ENCODE results near the gene WNT8B. TPM values are rescaled to one million over a fixed set of nuclear protein-coding genes. Genes with fewer than 3 reads are reported as not detected.

Gene WNT8B
- under 1 TPM in 1 of 4 donors, not detected in 3; 0.28 TPM for total RNA-seq

DNA sequence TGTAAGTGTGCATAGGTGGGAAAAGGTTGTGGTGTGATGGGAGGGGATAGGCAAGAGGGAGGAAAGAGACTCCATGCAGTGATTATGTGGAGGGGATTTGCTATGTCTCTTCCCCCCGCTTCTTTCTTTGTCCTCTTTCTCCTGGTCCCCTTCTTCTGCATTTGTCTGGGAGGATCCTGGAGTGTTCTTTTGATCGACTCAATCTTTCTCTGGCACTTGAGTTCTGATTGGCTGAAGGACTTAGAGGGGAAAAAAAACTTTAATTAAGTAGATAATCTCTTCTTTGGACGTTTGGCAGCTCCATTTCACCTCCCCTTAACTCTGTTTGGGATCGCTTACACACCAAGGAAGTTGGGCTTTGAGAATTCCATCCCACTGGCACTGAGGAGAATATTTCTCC, at the start of gene WNT8B:
Gene WNT8B, plus strand, starts transcription at position 301 of the 400 bp plus-strand sequence. CDS start 160 bp downstream, outside the sequence.
- TF ChIP-seq POLR2A (IDR thresholded peaks at IDR 0.05): no peak
- no peak for TF ChIP-seq CTCF (IDR thresholded peaks at IDR 0.05)
- Histone ChIP-seq H3K36me3 (no peaks in the 10 kb centered on the region), H3K4me1 (no peaks in the 10 kb centered on the region), H3K27me3 (no peaks in the 10 kb centered on the region), H3K27ac (no peak within 1 kb of the TSS), H3K4me3 (no peak within 1 kb of the TSS), H3K9me3 (no peaks in the 10 kb centered on the region)
- intact Hi-C loops (cut with DNase I; ENCODE audit: low total_unique reads): no loop called here
- no peak for DNase-seq

DNA sequence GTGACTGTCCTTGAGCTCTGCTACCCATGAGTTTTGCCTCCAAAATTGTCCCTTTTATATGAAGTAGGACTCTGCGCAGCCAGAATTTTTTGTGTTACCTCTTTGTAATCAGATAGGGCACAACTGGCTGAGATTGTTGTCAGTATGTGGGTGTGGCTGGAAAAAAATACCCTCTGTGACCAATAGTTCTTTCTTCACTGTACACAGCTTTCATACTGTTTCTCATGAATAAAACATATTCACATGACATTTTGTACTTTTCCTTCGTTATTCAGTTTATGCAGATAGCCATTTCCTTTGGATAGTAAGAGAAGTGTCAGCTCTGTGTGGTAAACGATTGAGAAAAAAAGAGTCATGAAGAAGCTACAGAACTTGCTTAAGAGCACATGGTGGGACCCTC, 49.6 kb upstream of the WNT8B start:
- no peak overlapping the region for H3K27ac ChIP-seq
- TF ChIP-seq POLR2A (IDR thresholded peaks at IDR 0.05): no peak
- no peak for TF ChIP-seq CTCF (IDR thresholded peaks at IDR 0.05)
- DNase-seq: no peak
- H3K4me1 ChIP-seq: no peaks in the 10 kb centered on the region
- no peaks in the 10 kb centered on the region for H3K27me3 ChIP-seq
- intact Hi-C loops (cut with DNase I; ENCODE audit: low total_unique reads): no loop called here
- H3K4me3 ChIP-seq: no peak overlapping the region
- no peaks in the 10 kb centered on the region for H3K36me3 ChIP-seq
- no peaks in the 10 kb centered on the region for H3K9me3 ChIP-seq

DNA sequence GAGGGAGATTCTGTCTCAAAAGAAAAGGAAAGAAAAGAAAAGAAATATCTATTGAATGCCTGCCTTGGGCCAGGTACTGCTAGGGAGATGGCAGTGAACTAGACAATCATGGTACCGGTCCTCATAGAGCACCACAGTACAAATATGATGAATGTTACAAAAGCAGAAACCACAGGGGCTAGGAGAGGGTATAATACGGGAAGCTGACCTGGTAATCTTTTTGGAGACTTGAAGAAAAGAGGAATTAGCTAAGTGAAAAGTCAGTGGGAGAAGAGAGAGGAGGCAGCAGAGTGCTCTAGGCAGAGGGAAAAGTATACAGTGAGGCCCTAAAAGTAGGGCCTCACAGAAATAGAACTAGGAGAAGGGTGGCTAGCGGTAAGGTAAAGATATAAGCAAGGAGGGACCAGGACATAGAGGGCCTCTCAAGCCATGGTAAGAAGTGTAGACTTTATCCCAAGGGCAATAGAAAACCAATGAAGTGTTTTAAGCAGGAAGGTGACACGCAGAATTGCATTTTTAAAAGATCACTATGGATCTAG, 42.8 kb upstream of the WNT8B start:
- no peak for DNase-seq
- Histone ChIP-seq H3K9me3 (no peaks in the 10 kb centered on the region), H3K4me3 (no peak overlapping the region), H3K36me3 (no peaks in the 10 kb centered on the region), H3K27me3 (no peaks in the 10 kb centered on the region), H3K27ac (no peak overlapping the region), H3K4me1 (no peaks in the 10 kb centered on the region)
- no peak for TF ChIP-seq POLR2A (IDR thresholded peaks at IDR 0.05)
- no peak for TF ChIP-seq CTCF (IDR thresholded peaks at IDR 0.05)
- intact Hi-C loops (cut with DNase I; ENCODE audit: low total_unique reads): no loop called here

GRCh38 chr10:100427374-100427773, 35.4 kb upstream of the WNT8B start:
- no peak overlapping the region for H3K27ac ChIP-seq
- intact Hi-C loops (cut with DNase I; ENCODE audit: low total_unique reads): no loop called here
- no peaks in the 10 kb centered on the region for H3K9me3 ChIP-seq
- no peaks in the 10 kb centered on the region for H3K27me3 ChIP-seq
- H3K36me3 ChIP-seq: no peaks in the 10 kb centered on the region
- TF ChIP-seq POLR2A (IDR thresholded peaks at IDR 0.05) (no peak), CTCF (IDR thresholded peaks at IDR 0.05) (no peak)
- no peak for DNase-seq
- no peak overlapping the region for H3K4me3 ChIP-seq
- H3K4me1 ChIP-seq: no peaks in the 10 kb centered on the region

DNA sequence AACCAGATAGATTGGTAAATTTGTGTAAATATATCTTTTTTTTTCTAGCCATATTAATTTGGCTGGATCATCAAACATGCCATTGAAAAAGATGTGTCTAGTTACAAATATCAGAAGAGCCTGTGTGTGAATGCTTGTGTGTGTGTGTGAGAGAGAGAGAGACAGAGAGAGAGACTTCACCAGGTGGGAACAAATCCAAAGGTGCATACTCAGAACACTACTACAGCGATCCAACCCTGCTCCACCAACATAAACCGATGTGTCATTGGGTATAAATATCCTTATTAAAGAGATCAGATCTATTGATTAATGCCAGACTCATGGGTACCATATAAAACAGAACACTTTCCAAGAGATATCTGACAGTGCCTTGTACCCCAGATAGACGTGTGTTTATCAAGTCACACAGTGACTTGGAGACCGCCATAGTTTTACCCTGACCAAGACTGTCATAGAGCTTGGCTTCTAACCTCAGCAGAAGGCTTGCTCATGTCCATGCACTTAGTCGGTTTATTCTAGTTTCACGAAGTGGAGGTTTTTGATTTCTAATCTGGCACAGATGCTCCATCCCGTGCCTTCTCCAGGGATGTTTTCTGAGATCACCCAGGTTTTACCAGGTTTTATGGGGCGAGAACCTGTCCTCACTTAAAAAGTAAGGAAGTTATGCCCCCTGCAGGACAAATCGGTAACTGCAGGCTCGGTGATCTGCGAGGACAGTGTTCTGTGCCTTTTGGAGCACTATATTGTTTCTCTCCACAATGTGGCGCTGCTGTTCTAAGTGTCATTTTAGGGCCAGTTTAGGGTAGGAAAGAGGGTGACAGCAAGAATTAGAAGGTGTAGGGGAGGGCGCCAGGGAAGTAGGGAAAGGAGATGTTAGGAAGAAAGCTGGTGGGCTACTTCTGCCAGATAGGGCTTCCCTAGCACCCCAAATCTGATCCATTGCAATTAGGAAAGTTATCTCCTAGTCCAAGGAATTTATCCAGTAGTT, 29.3 kb upstream of the WNT8B start:
- Histone ChIP-seq H3K27ac (no peak overlapping the region), H3K27me3 (no peaks in the 10 kb centered on the region), H3K9me3 (no peaks in the 10 kb centered on the region), H3K36me3 (no peaks in the 10 kb centered on the region), H3K4me1 (no peaks in the 10 kb centered on the region), H3K4me3 (no peak overlapping the region)
- peak; percentile 94 to 99 (median 98) for TF ChIP-seq CTCF (IDR thresholded peaks at IDR 0.05)
- no peak for TF ChIP-seq POLR2A (IDR thresholded peaks at IDR 0.05)
- intact Hi-C loops (cut with DNase I; ENCODE audit: low total_unique reads): loop anchor here (5.0 kb wide), 1 partner anchor 91 kb away; no protein-coding TSS in a partner anchor
- peak; percentile 87 to 93 for DNase-seq

All from uterus (tissue), 4 donors.